ENCODE results near the gene KLHDC10. TPM values are rescaled to one million over a fixed set of nuclear protein-coding genes. Genes with fewer than 3 reads are reported as not detected.

The KLHDC10 gene
- total RNA-seq, 1 experiment from 2014 or later: 14.4 TPM

DNA sequence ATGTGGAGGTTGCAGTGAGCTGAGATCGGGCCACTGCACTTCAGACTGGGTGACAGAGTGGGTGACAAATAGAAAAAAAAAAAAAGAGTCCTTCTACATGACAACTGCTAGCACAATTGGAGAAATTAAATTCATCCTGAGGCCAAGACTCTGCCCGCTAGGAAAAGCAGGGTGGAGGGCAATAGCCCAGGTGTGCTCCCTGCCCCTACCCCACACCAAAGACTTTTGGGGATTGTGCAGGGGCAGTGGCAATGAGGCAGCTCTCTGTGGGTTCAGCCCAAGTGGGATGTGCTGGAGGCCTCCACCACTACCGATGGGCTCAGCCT, 73.6 kb downstream of the KLHDC10 start:
- ChIA-PET CTCF (no interaction called here), POLR2A (no interaction called here)
- Mint-ChIP-seq H3K9me3 (no peaks in the 10 kb centered on the region), H3K27ac (no peak overlapping the region), H3K4me3 (no peak overlapping the region), H3K4me1 (peaks cover 23% of the 10 kb centered on the region), H3K36me3 (no peaks in the 10 kb centered on the region; the same call in 1 of the 2 replicates), H3K27me3 (ENCODE audit: low read depth) (peaks cover 9% of the 10 kb centered on the region)
- TF ChIP-seq ATF3 (CRISPR knock-in tag; conservative IDR thresholded peaks at IDR 0.05) (no peak), IRF1 (CRISPR knock-in tag; IDR thresholded peaks at IDR 0.05) (no peak)
- no peak for DNase-seq (ENCODE audit: low spot score)
- no peak for ATAC-seq

DNA sequence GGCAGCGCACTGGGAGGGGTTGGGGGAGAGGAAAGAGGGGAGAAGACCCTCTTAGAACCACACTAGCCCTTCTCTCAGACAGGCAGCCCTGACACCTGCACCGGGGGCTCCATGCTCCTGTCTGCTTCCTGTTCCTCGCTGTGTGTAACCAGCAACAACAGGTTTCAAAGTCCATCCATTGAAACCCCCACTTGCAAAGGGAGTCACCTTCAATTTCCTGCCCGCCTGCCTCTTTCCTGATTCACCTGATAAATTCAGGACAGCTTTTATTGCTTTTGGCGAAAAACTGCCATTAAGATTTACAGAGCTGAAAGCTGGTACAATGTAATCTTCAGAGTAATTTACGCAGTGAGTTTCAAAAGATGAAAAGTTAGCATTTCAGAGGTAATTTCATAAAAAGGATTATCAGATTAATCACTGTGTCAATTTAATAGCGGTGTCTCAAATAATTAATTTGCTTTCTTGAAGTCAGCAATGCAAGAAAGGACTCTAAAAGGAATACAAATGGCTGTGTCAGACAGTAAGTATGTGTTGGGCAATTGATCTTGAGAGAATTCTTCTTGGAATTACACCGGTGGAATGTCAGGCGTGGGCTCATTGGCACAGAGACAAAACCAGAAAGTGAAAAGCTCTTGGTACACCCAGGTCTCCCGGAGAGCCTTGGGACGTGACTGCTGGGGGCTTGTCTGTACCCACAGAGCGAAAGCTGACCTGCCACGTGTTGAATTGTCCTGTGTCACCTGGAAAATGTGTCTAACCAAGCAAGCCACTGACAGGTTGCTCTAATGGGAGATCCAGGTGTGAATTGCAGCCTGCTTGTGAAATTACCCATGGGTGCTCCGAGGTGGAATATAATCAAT, 74.2 kb downstream of the KLHDC10 start:
- Mint-ChIP-seq H3K27me3 (ENCODE audit: low read depth) (peaks cover 9% of the 10 kb centered on the region), H3K27ac (no peak overlapping the region), H3K4me3 (no peak overlapping the region), H3K9me3 (no peaks in the 10 kb centered on the region), H3K36me3 (no peaks in the 10 kb centered on the region), H3K4me1 (peaks cover 27% of the 10 kb centered on the region)
- no peak for TF ChIP-seq ZNF219 (CRISPR knock-in tag; IDR thresholded peaks at IDR 0.05; ENCODE audit: borderline replicate concordance)
- TF ChIP-seq GRHL2 (CRISPR knock-in tag; IDR thresholded peaks at IDR 0.05; ENCODE audit: insufficient replicate concordance, severe bottlenecking): no peak
- TF ChIP-seq ETV6 (CRISPR knock-in tag; IDR thresholded peaks at IDR 0.05): no peak
- TF ChIP-seq PREB (CRISPR knock-in tag; IDR thresholded peaks at IDR 0.05; ENCODE audit: borderline replicate concordance): no peak
- TF ChIP-seq ZNF232 (CRISPR knock-in tag; IDR thresholded peaks at IDR 0.05): no peak
- no peak for TF ChIP-seq ZNF512 (CRISPR knock-in tag; IDR thresholded peaks at IDR 0.05; ENCODE audit: borderline replicate concordance)
- no peak for TF ChIP-seq TP53 (CRISPR knock-in tag; IDR thresholded peaks at IDR 0.05)
- TF ChIP-seq, protein P1, sequence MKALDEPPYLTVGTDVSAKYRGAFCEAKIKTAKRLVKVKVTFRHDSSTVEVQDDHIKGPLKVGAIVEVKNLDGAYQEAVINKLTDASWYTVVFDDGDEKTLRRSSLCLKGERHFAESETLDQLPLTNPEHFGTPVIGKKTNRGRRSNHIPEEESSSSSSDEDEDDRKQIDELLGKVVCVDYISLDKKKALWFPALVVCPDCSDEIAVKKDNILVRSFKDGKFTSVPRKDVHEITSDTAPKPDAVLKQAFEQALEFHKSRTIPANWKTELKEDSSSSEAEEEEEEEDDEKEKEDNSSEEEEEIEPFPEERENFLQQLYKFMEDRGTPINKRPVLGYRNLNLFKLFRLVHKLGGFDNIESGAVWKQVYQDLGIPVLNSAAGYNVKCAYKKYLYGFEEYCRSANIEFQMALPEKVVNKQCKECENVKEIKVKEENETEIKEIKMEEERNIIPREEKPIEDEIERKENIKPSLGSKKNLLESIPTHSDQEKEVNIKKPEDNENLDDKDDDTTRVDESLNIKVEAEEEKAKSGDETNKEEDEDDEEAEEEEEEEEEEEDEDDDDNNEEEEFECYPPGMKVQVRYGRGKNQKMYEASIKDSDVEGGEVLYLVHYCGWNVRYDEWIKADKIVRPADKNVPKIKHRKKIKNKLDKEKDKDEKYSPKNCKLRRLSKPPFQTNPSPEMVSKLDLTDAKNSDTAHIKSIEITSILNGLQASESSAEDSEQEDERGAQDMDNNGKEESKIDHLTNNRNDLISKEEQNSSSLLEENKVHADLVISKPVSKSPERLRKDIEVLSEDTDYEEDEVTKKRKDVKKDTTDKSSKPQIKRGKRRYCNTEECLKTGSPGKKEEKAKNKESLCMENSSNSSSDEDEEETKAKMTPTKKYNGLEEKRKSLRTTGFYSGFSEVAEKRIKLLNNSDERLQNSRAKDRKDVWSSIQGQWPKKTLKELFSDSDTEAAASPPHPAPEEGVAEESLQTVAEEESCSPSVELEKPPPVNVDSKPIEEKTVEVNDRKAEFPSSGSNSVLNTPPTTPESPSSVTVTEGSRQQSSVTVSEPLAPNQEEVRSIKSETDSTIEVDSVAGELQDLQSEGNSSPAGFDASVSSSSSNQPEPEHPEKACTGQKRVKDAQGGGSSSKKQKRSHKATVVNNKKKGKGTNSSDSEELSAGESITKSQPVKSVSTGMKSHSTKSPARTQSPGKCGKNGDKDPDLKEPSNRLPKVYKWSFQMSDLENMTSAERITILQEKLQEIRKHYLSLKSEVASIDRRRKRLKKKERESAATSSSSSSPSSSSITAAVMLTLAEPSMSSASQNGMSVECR (CRISPR knock-in tag; IDR thresholded peaks at IDR 0.05; ENCODE audit: borderline replicate concordance): no peak
- TF ChIP-seq CREM (CRISPR knock-in tag; IDR thresholded peaks at IDR 0.05): no peak
- ATAC-seq: no peak
- DNase-seq (ENCODE audit: low spot score): no peak
- ChIA-PET POLR2A (no interaction called here), CTCF (no interaction called here)

Data from WTC11 (cell line).